ENCODE measurements around the gene GRP. TPM values are rescaled to one million over a fixed set of nuclear protein-coding genes. Genes with fewer than 3 reads are reported as not detected.

Gene GRP
- total RNA-seq = not detected

GRCh38 chr18:59219672-59220163, at the start of gene GRP:
Gene GRP (plus strand): TSS chr18:59220158. CDS start chr18:59220266, 108 bp downstream.
- intact Hi-C loops (cut with DNase I; ENCODE audit: low total_unique reads) = no loop called here
- no peak for DNase-seq (ENCODE audit: low spot score in 2 of 2)
- TF ChIP-seq POLR2A (IDR thresholded peaks at IDR 0.05) (no peak), CTCF (IDR thresholded peaks at IDR 0.05) (no peak)
- WGBS, 2 donors = 3 to 6% methylated on average over 29 of the region's 29 CpGs
- peak within 1 kb of the TSS; percentile 13 for H3K4me3 ChIP-seq (ENCODE audit: low read depth, poor library complexity, severe bottlenecking)

- no peak for DNase-seq (ENCODE audit: low spot score in 2 of 2)
- WGBS, 2 donors = 86 to 94% methylated on average over 2 of the region's 2 CpGs
- TF ChIP-seq CTCF (IDR thresholded peaks at IDR 0.05) (no peak), POLR2A (IDR thresholded peaks at IDR 0.05) (no peak)
- H3K4me3 ChIP-seq (ENCODE audit: low read depth, poor library complexity, severe bottlenecking) = no peak overlapping the region
- intact Hi-C loops (cut with DNase I; ENCODE audit: low total_unique reads) = loop anchor here (10.0 kb wide), 1 partner anchor 68 kb away; no protein-coding TSS in a partner anchor
Measured at GRCh38 chr18:59172664-59173249, 47.2 kb upstream of the GRP start.

GRCh38 chr18:59177485-59177884, 42.5 kb upstream of the GRP start:
- intact Hi-C loops (cut with DNase I; ENCODE audit: low total_unique reads) = loop anchor here (10.0 kb wide), 1 partner anchor 73 kb away; no protein-coding TSS in a partner anchor
- no peak overlapping the region for H3K4me3 ChIP-seq (ENCODE audit: low read depth, poor library complexity, severe bottlenecking)
- no peak for TF ChIP-seq POLR2A (IDR thresholded peaks at IDR 0.05)
- TF ChIP-seq CTCF (IDR thresholded peaks at IDR 0.05) = no peak
- WGBS, 2 donors = 79 to 87% methylated on average over 4 of the region's 4 CpGs
- DNase-seq (ENCODE audit: low spot score in 2 of 2) = no peak

GRCh38 chr18:59180150-59180845, 39.7 kb upstream of the GRP start:
- H3K4me3 ChIP-seq (ENCODE audit: low read depth, poor library complexity, severe bottlenecking) = no peak overlapping the region
- WGBS, 2 donors = 50 to 57% methylated on average over 9 of the region's 9 CpGs
- no peak for DNase-seq (ENCODE audit: low spot score in 2 of 2)
- intact Hi-C loops (cut with DNase I; ENCODE audit: low total_unique reads) = no loop called here
- TF ChIP-seq CTCF (IDR thresholded peaks at IDR 0.05) (no peak), POLR2A (IDR thresholded peaks at IDR 0.05) (no peak)

GRCh38 chr18:59182673-59183072, 37.3 kb upstream of the GRP start:
- intact Hi-C loops (cut with DNase I; ENCODE audit: low total_unique reads) = no loop called here
- no peak overlapping the region for H3K4me3 ChIP-seq (ENCODE audit: low read depth, poor library complexity, severe bottlenecking)
- TF ChIP-seq POLR2A (IDR thresholded peaks at IDR 0.05) (no peak), CTCF (IDR thresholded peaks at IDR 0.05) (no peak)
- DNase-seq (ENCODE audit: low spot score in 2 of 2) = no peak
- WGBS, 2 donors = 28 to 33% methylated on average over 1 of the region's 1 CpG
